Progenitor cell of endocrine pancreas (in vitro differentiated cells): ENCODE data around the gene BACH2. TPM values are rescaled to one million over a fixed set of nuclear protein-coding genes. Genes with fewer than 3 reads are reported as not detected.

Experiments
- DNase-seq: peaks from one replicate; pipeline ENCODE4 v3.0.0; 2021; ENCODE audit warnings: low spot score; ENCODE audit not compliant: unreplicated experiment
- H3K27ac Mint-ChIP-seq: 2 replicates; pipeline ENCODE4 v1.8.0; 2021; ENCODE audit warnings: mild to moderate bottlenecking, moderate library complexity, mixed read lengths
- H3K27me3 Mint-ChIP-seq: 2 replicates; pipeline ENCODE4 v1.8.0; 2021; ENCODE audit warnings: mixed read lengths
- H3K36me3 Mint-ChIP-seq: 2 replicates; pipeline ENCODE4 v1.8.0; 2022; ENCODE audit warnings: mixed read lengths; ENCODE audit not compliant: insufficient read depth
- H3K4me1 Mint-ChIP-seq: 2 replicates; pipeline ENCODE4 v1.8.0; 2021; ENCODE audit warnings: low read depth, mixed read lengths
- H3K4me3 Mint-ChIP-seq: 2 replicates; pipeline ENCODE4 v1.8.0; 2021; ENCODE audit warnings: low read depth, mild to moderate bottlenecking, moderate library complexity, mixed read lengths
- H3K9me3 Mint-ChIP-seq: 2 replicates; pipeline ENCODE4 v1.8.0; 2021; ENCODE audit warnings: low read depth, mixed read lengths
- CTCF ChIP-seq: fragments of 200-600 bp; sonication (generic); IDR thresholded peaks from one replicate; pipeline ENCODE4 v1.5.0; 2021; ENCODE audit warnings: antibody characterized with exemption, mild to moderate bottlenecking; ENCODE audit not compliant: unreplicated experiment
- total RNA-seq: library from RNA; stranded (reverse); gene quantifications from 2 replicates; pipeline ENCODE4 v1.2.1, GENCODE V29; 2021

Gene BACH2
- total RNA-seq, 1 donor from 2014 or later, result 11.2 TPM

GRCh38 chr6:89980353-89980752, 316.3 kb downstream of the BACH2 start:
- Mint-ChIP-seq H3K9me3 (no peaks in the 10 kb centered on the region), H3K27me3 (no peaks in the 10 kb centered on the region), H3K27ac (no peak overlapping the region), H3K4me3 (no peak overlapping the region), H3K36me3 (no peaks in the 10 kb centered on the region), H3K4me1 (peaks cover 4% of the 10 kb centered on the region)
- TF ChIP-seq CTCF, result no peak
- no peak for DNase-seq

- H3K27ac Mint-ChIP-seq, result no peak overlapping the region
Measured at GRCh38 chr6:89979481-89980119, 317.0 kb downstream of the BACH2 start.

GRCh38 chr6:89978749-89979145, 317.9 kb downstream of the BACH2 start:
- H3K36me3 Mint-ChIP-seq, result no peaks in the 10 kb centered on the region
- H3K27me3 Mint-ChIP-seq, result no peaks in the 10 kb centered on the region
- H3K27ac Mint-ChIP-seq, result no peak overlapping the region
- DNase-seq, result no peak
- no peaks in the 10 kb centered on the region for H3K9me3 Mint-ChIP-seq
- no peak overlapping the region for H3K4me3 Mint-ChIP-seq
- no peak for TF ChIP-seq CTCF
- H3K4me1 Mint-ChIP-seq, result no peaks in the 10 kb centered on the region

More at GRCh38 chr6:89979481-89980119, 317.0 kb downstream of the BACH2 start:
- H3K4me3 Mint-ChIP-seq, result no peak overlapping the region
- H3K36me3 Mint-ChIP-seq, result no peaks in the 10 kb centered on the region
- no peaks in the 10 kb centered on the region for H3K27me3 Mint-ChIP-seq
- no peak for TF ChIP-seq CTCF
- DNase-seq, result no peak
- no peaks in the 10 kb centered on the region for H3K9me3 Mint-ChIP-seq
- no peaks in the 10 kb centered on the region for H3K4me1 Mint-ChIP-seq

GRCh38 chr6:89977808-89978748, 318.6 kb downstream of the BACH2 start:
- no peaks in the 10 kb centered on the region for H3K9me3 Mint-ChIP-seq
- H3K27ac Mint-ChIP-seq, result no peak overlapping the region
- TF ChIP-seq CTCF, result no peak

GRCh38 chr6:89976694-89977020, 320.0 kb downstream of the BACH2 start:
- no peaks in the 10 kb centered on the region for H3K36me3 Mint-ChIP-seq
- no peaks in the 10 kb centered on the region for H3K9me3 Mint-ChIP-seq
- H3K27me3 Mint-ChIP-seq, result no peaks in the 10 kb centered on the region
- no peak overlapping the region for H3K27ac Mint-ChIP-seq
- no peak for TF ChIP-seq CTCF
- DNase-seq, result no peak
- H3K4me1 Mint-ChIP-seq, result no peaks in the 10 kb centered on the region
- H3K4me3 Mint-ChIP-seq, result no peak overlapping the region

More at GRCh38 chr6:89977808-89978748, 318.6 kb downstream of the BACH2 start:
- no peaks in the 10 kb centered on the region for H3K4me1 Mint-ChIP-seq
- H3K36me3 Mint-ChIP-seq, result no peaks in the 10 kb centered on the region
- H3K4me3 Mint-ChIP-seq, result no peak overlapping the region
- no peaks in the 10 kb centered on the region for H3K27me3 Mint-ChIP-seq
- DNase-seq, result no peak
